Large intestine (tissue), 3 donors: Measurements from ENCODE around the gene PTN. TPM values are rescaled to one million over a fixed set of nuclear protein-coding genes. Genes with fewer than 3 reads are reported as not detected.
"Not testable (repeated sequence)": the region's sequence is repeated elsewhere in the genome, so short reads cannot be mapped to it uniquely, and the experiment has no call there.

Source experiments
- DNase-seq, 2 donors: peaks; one replicate each; pipeline versions ENCODE4 v3.0.0 to v3.0.0-alpha.2; 2013
- H3K27ac ChIP-seq: one replicate; pipeline ENCODE4 v1.5.1; 2013; ENCODE audit warnings: low read length
- H3K27me3 ChIP-seq: 2 replicates; pipeline ENCODE4 v1.6.1; 2013; ENCODE audit warnings: low read length; ENCODE audit not compliant: control insufficient read depth, insufficient read depth
- H3K36me3 ChIP-seq: 2 replicates; pipeline ENCODE4 v1.6.1; 2013; ENCODE audit warnings: low read length; ENCODE audit not compliant: control insufficient read depth, insufficient read depth
- H3K4me1 ChIP-seq: one replicate; pipeline ENCODE4 v1.6.1; 2013; ENCODE audit warnings: low read length; ENCODE audit not compliant: control insufficient read depth, insufficient read depth
- H3K4me3 ChIP-seq: one replicate; pipeline ENCODE4 v1.5.1; 2013; ENCODE audit warnings: low read length
- H3K9me3 ChIP-seq: one replicate; pipeline ENCODE4 v1.6.1; 2013; ENCODE audit warnings: mild to moderate bottlenecking, low read depth, low read length, moderate library complexity; ENCODE audit not compliant: control insufficient read depth
- WGBS: methylation state at CpG from one replicate; pipeline ENCODE4 v1.1.5; 2013; ENCODE audit warnings: low lambda C conversion rate; ENCODE audit not compliant: insufficient coverage; 5-methylcytosine and 5-hydroxymethylcytosine counted together
- polyA plus RNA-seq: library from polyadenylated mRNA; unstranded; fragments of 120-200 nt; gene quantifications from one replicate; pipeline ENCODE4 v1.2.1, GENCODE V29; 2013

The PTN gene
- polyA plus RNA-seq, 1 donor: 98.3 TPM

GRCh38 chr7:137241655-137242360, 101.7 kb downstream of the PTN start:
- Histone ChIP-seq H3K27me3 (no peaks in the 10 kb centered on the region), H3K36me3 (no peaks in the 10 kb centered on the region), H3K4me3 (no peak overlapping the region), H3K9me3 (no peaks in the 10 kb centered on the region), H3K27ac (no peak overlapping the region), H3K4me1 (no peaks in the 10 kb centered on the region)
- DNase-seq: no peak
- 95% methylated on average over 4 of the region's 5 CpGs for WGBS

GRCh38 chr7:137239186-137239585, 104.3 kb downstream of the PTN start:
- not testable (repeated sequence) for H3K4me1 ChIP-seq, H3K27me3 ChIP-seq, H3K36me3 ChIP-seq, H3K27ac ChIP-seq, H3K4me3 ChIP-seq, H3K9me3 ChIP-seq, DNase-seq
- WGBS: no CpG with 5 or more reads among the region's 3 CpGs

- WGBS: 100% methylated on average over 1 of the region's 1 CpG
- H3K27ac ChIP-seq: no peak overlapping the region
- no peak for DNase-seq
- H3K27me3 ChIP-seq: no peaks in the 10 kb centered on the region
- no peaks in the 10 kb centered on the region for H3K4me1 ChIP-seq
- no peaks in the 10 kb centered on the region for H3K36me3 ChIP-seq
- H3K4me3 ChIP-seq: no peak overlapping the region
- no peaks in the 10 kb centered on the region for H3K9me3 ChIP-seq
These were observed 108.1 kb downstream of the PTN start for GRCh38 chr7:137235434-137235833.

GRCh38 chr7:137231167-137231566, 112.4 kb downstream of the PTN start:
- no peaks in the 10 kb centered on the region for H3K27me3 ChIP-seq
- no peak overlapping the region for H3K27ac ChIP-seq
- H3K4me1 ChIP-seq: no peaks in the 10 kb centered on the region
- no peaks in the 10 kb centered on the region for H3K36me3 ChIP-seq
- whole genome bisulfite sequencing: 91% methylated on average over 1 of the region's 2 CpGs
- no peak overlapping the region for H3K4me3 ChIP-seq
- DNase-seq: no peak
- H3K9me3 ChIP-seq: no peaks in the 10 kb centered on the region

GRCh38 chr7:137221467-137221866, 122.1 kb downstream of the PTN start:
- no peaks in the 10 kb centered on the region for H3K9me3 ChIP-seq
- H3K4me1 ChIP-seq: no peaks in the 10 kb centered on the region
- H3K4me3 ChIP-seq: no peak overlapping the region
- H3K27me3 ChIP-seq: no peaks in the 10 kb centered on the region
- WGBS: no CpG with 5 or more reads among the region's 3 CpGs
- no peak overlapping the region for H3K27ac ChIP-seq
- no peak for DNase-seq
- H3K36me3 ChIP-seq: no peaks in the 10 kb centered on the region

GRCh38 chr7:137213744-137214143, 129.8 kb downstream of the PTN start:
- Histone ChIP-seq H3K4me1 (no peaks in the 10 kb centered on the region), H3K4me3 (no peak overlapping the region), H3K27ac (no peak overlapping the region), H3K36me3 (no peaks in the 10 kb centered on the region), H3K9me3 (no peaks in the 10 kb centered on the region), H3K27me3 (no peaks in the 10 kb centered on the region)
- DNase-seq: no peak
- WGBS: 100% methylated on average over 2 of the region's 2 CpGs

- WGBS: no CpG with 5 or more reads among the region's 5 CpGs
- no peaks in the 10 kb centered on the region for H3K27me3 ChIP-seq
- H3K4me1 ChIP-seq: no peaks in the 10 kb centered on the region
- no peak for DNase-seq
- H3K9me3 ChIP-seq: no peaks in the 10 kb centered on the region
- H3K4me3 ChIP-seq: no peak overlapping the region
- no peak overlapping the region for H3K27ac ChIP-seq
- H3K36me3 ChIP-seq: no peaks in the 10 kb centered on the region
These were observed 134.2 kb downstream of the PTN start for GRCh38 chr7:137209151-137209817.

GRCh38 chr7:137206770-137207169, 136.8 kb downstream of the PTN start:
- Histone ChIP-seq H3K27me3 (no peaks in the 10 kb centered on the region), H3K9me3 (no peaks in the 10 kb centered on the region), H3K36me3 (no peaks in the 10 kb centered on the region), H3K27ac (no peak overlapping the region), H3K4me3 (no peak overlapping the region), H3K4me1 (no peaks in the 10 kb centered on the region)
- no peak for DNase-seq

- no peak overlapping the region for H3K4me3 ChIP-seq
- DNase-seq: no peak
- H3K27me3 ChIP-seq: no peaks in the 10 kb centered on the region
- H3K36me3 ChIP-seq: no peaks in the 10 kb centered on the region
- no peaks in the 10 kb centered on the region for H3K9me3 ChIP-seq
- no CpG with 5 or more reads among the region's 4 CpGs for WGBS
- no peaks in the 10 kb centered on the region for H3K4me1 ChIP-seq
- H3K27ac ChIP-seq: no peak overlapping the region
These were observed 139.3 kb downstream of the PTN start for GRCh38 chr7:137204246-137204645.

GRCh38 chr7:137203351-137203750, 140.2 kb downstream of the PTN start:
- Histone ChIP-seq H3K36me3 (no peaks in the 10 kb centered on the region), H3K4me1 (no peaks in the 10 kb centered on the region), H3K9me3 (no peaks in the 10 kb centered on the region), H3K4me3 (no peak overlapping the region), H3K27ac (no peak overlapping the region), H3K27me3 (no peaks in the 10 kb centered on the region)
- DNase-seq: no peak
- no CpG with 5 or more reads among the region's 1 CpG for WGBS

GRCh38 chr7:137196648-137197047, 146.9 kb downstream of the PTN start:
- WGBS: no CpG with 5 or more reads among the region's 1 CpG
- Histone ChIP-seq H3K9me3 (no peaks in the 10 kb centered on the region), H3K27me3 (no peaks in the 10 kb centered on the region), H3K36me3 (no peaks in the 10 kb centered on the region), H3K4me3 (no peak overlapping the region), H3K27ac (no peak overlapping the region), H3K4me1 (no peaks in the 10 kb centered on the region)
- no peak for DNase-seq
